HG02981 (cell line): Measurements from ENCODE around the gene CRK.

Experiments
- ATAC-seq: cut with Tn5 transposase; IDR thresholded peaks from one replicate; pipeline ENCODE4 v1.9.1; 2021; ENCODE audit warnings: mild to moderate bottlenecking, moderate library complexity; ENCODE audit not compliant: unreplicated experiment

The CRK gene

GRCh38 chr17:1455797-1456599, at the start of gene CRK:
Gene CRK, minus strand, starts transcription at chr17:1456232. Its CDS starts 115 bp downstream, at chr17:1456117.
- ATAC-seq: peak; percentile 85

- ATAC-seq: no peak
These were observed 49.6 kb upstream of the CRK start for GRCh38 chr17:1505586-1505985.

GRCh38 chr17:1504866-1505265, 48.8 kb upstream of the CRK start:
- ATAC-seq: no peak

DNA sequence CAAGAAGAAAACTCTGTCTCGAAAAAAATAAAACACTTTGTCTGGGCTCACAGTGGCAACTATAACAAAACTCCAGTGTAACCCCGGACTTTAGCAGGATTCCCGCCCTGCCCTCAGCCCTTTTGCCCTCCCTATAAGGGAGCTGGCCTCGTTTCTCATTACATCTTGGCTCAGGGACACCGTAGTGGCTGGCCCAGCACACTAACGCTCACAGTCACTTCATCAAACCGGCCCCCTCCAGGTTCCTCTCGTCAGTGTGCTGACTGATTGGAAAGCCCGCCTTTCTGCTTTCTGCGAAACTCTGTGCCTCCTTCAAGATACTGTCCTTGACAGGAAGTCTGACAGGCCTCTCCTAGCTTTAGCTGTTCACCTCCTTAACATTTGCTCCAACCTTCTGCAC, 47.7 kb upstream of the CRK start:
- ATAC-seq: no peak

GRCh38 chr17:1498869-1499268, 42.8 kb upstream of the CRK start:
- ATAC-seq: no peak

DNA sequence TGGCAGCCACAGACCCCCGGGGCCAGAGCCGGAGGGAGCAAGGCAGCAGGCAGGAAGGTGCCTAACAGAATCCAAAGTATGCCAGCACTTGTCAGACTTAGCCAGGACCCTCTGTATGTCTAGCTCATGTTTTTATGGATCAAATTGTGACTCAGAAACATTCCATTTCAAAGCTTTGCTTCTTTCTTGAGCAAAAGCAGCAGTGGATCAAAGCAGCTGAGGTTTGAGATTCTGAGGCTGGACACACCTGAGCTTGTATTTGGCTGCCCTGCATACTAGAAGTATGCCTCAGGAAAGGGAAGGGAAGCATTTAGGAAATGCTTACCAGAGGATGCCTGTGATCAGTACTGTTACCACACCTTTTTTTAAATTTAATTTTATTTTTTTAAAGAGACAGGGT, 42.2 kb upstream of the CRK start:
- ATAC-seq: no peak

GRCh38 chr17:1497831-1498230, 41.8 kb upstream of the CRK start:
- ATAC-seq: no peak

- no peak for ATAC-seq
These were observed 40.8 kb upstream of the CRK start for GRCh38 chr17:1496869-1497268.

GRCh38 chr17:1495265-1495989, 39.4 kb upstream of the CRK start:
- no peak for ATAC-seq

DNA sequence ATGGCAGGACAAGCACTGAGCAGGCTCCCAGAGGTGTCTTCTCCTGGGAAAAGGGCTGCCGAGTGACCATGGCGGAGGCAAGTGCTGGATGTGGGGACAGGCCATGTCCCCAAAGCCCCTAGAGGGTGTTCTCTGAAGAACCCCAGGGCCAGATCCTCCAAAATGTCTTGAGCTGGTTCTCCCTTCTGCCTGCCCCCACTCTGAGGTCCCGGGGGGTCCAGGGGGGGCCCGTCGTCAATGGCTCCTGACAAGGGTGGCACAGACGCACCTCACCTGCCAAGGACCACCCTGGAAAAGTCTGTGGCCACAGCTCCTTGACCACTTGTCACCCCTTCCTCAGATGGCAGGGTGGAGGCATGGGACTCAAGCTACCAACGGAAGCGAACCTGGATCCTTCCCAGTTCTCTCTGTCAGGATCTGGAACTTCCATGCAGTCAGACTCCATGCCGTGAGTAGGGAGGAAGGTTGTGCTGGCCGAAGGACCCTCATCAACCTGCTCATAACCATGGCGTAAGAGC, 38.8 kb upstream of the CRK start:
- ATAC-seq: no peak

DNA sequence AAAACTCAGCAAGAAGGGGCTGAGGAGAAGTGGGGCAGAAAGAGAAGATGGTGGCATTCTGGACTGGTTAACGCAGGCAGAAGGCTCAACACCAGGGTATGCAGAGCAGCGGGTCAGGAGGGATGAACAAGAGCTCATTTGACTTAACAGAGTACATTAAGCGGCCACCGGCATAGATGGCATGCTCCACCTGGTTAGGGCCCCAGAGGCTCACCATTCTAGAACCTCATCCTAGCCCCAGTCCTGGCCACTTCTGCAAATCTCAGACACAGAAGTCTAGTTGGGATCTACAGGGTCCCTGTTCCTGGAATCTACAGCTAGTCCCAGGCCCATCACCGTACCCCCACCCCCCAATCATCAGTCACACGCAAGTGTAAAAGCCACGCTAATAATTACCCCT, 38.2 kb upstream of the CRK start:
- ATAC-seq: no peak

- ATAC-seq: no peak
These were observed 37.4 kb upstream of the CRK start for GRCh38 chr17:1493291-1493980.

DNA sequence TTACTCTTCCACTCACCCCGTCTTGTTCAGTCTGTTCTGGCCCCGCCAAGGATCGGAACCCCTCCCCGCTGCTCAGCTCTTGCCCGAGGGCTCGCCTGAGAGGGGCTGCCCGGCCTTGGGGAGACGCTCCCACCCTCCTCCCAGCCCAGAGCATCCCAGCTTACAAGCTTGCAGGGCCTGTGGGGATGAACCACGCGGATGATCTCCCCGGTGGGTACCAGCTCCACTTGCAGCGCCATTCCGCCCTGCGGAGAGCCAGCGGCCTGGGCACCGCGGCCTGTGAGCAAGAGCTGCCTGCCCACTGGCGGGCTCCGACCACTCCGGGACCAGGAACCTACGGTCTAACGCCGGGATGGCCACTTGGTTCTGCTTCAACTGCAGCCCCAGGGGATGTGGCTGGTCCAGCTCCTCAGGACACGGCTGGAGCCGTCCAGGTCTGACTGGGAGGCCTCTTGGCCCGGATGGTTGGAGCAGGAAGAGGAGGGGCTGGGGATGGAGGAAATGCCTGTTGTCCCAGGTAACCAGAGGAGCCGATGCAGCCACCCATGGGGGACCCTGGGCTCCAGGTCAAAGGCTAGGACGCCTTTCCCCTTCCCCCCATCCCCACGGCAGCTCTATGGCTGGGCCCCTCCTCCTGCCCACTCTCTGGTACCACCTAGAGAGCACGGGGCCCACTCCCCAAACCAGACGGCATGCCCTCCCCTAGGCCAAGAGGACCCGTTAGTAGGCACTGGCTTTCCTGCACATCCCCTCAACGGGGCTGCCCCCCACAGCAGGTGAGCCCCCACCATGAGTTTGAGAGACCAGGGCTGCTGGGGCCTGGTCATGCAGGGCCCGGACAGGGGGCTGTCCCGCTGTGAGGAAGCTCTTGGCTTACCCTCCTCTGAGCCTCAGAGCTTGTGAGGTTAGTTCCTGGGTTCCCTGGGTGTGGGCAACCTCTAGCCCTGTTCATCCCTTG, 36.5 kb upstream of the CRK start, which contains the start of gene MYO1C:
MYO1C (minus strand) TSS at position 438 of the 958 bp plus-strand sequence; CDS start at position 239, 199 bp downstream.
- no peak for ATAC-seq

GRCh38 chr17:1491443-1492248, 35.6 kb upstream of the CRK start:
- peak; percentile 38 for ATAC-seq

DNA sequence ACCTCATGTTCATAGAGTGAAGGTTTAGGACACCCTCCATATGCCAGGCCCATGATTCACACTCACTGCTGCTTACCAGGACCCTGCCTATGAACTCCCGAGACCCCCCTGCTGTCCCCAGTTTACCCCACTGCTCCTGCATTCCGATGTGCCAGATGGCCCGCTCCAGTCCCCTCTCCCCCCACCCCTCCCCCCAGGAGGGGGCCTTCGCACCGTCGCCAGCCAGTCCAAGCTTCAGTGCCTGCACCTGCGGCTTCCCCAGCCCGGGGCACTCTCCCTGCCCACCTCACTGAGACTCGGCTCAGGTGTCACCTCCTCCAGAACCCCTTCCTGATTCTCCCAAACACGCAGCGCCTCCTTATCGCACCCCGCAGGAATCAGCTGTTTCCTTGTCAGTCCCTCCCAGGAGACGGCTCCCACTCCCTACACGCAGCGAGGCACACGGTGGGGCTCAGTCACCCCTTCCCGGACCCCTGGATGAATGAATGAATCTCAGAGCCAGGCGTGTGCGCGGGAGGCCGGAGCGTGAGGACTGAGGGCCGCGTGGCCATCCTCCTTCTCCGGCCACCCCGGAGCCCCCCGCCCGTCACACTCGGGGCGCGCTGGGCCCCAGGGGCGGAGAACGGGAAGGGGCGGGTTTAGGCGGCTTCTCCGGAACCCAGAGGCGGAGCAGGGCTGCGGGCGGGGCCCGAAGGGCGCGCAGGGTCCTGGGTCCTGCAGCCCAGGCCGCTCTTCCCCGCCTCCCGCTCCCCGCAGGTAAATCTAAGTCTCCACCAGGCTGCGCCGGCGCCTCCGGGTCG, 34.8 kb upstream of the CRK start:
- ATAC-seq: peak; percentile 35

DNA sequence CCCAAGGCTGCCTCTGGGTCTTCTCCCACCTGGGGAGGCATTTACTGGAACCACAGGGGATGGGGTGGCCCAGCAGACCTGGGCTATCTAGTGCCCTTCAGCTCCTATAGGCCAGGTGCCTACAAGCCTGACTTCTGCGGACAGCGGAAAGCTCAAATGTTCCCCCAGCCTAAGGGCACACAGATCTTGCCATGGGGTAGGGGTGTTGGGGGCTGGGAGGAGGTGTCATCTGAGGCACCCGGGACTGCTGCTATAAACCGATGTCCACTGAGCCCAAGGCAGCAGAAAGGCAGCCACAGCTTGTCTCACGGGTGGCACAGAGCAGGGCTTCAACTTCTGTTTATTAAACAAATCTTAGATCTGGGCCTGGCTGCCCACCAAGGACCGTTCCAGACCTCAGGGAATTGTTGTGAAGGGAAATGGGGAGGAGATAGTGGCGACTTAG, 32.8 kb upstream of the CRK start:
- no peak for ATAC-seq

DNA sequence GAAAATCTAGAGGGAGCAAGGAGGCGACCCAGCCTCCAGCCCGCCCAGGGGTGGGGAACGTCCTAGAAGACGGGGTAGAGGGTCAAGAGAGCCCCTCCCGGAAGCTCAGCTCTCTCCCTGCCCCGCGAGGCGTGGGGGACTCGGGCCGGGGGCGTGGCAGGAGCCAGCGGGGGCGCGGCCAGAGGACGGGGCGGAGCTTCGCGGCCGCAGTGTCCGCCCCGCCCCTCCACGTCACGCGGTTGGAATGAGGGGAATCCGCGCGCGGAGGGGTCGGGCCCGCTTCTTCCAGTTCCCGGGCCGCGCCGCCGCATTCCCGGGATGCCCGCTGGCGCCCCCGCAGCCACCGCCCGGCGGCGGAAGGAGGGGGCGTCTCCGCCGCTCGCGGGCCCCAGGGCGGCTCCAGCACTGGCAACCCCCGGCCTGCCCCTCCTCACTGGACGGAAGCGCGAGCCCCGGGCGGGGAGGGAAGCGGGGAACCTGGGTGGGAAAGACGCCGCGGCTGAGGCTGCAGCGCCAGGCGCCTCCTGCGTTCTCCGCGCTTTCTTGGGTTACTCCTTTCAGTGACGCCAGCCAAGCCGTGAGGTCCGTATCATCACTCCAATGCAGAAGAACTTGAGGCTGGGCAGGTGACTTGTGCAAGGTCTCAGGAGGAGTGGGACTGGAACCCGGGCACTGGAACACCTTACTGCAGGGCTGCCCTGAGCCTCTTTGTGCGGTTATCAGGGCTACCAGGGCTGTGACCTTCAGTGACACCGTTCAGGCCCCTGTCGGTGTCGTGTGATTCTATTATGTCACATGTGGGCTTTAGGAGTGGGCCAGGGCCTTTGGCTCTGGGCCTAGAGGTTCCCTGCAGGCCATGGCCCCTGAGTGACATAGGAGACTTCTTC, 32.1 kb upstream of the CRK start:
- ATAC-seq: no peak
